ENCODE data around the gene TMEM239.
"Not testable (repeated sequence)": the region's sequence is repeated elsewhere in the genome, so short reads cannot be mapped to it uniquely, and the experiment has no call there.

The TMEM239 gene

GRCh38 chr20:2799688-2800520 is 16.3 kb upstream of the TMEM239 start:
- DNase-seq (ENCODE audit: low read depth in 3 of 3, low spot score in 1 of 3): no peak

DNA sequence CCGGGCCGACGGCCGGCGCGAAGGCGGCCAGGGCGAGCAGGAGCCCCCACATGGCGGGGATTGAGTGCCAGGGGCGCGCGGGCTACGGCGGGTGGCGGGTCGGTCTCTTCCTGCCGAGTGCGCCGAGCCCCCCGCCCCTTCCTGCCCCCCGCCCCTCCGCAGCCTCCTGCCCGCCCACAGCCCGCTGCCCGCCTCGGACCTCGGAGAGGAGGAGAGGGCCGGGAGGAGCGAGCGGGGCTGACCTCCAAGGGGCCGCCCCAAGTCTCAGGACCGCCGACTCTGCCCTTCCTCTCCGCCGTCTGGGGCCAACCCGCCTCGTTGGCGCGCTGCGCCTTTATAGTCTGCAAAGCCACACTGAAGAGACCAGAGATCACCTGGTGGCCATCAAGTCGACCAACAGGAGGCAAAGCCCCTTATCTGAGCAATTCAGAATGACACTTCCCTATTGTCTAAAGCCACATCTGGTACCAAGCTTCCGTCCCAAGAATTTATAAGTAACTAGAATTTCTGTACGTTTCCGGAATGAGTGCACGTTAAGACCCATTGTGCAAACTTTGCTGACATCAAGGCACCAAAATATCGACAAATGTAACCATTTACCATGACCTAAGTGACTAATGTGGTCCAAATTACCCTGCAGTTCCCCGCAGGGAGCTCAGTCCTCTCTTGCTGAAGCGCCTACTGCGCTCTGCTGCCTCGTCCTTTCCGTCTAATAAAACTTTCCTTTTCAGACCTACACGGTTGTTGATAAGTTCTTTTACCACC is 15.5 kb upstream of the TMEM239 start, which contains the start of gene CPXM1:
CPXM1 (minus strand) TSS at position 107 of the 765 bp plus-strand sequence; CDS start at position 52, 55 bp downstream.
- DNase-seq (ENCODE audit: low read depth in 3 of 3, low spot score in 1 of 3): no peak

GRCh38 chr20:2801286-2801728 is 14.9 kb upstream of the TMEM239 start:
- no peak for DNase-seq (ENCODE audit: low read depth in 3 of 3, low spot score in 1 of 3)

GRCh38 chr20:2804041-2804828 is 11.9 kb upstream of the TMEM239 start:
- no peak for DNase-seq (ENCODE audit: low read depth in 3 of 3, low spot score in 1 of 3)

GRCh38 chr20:2804852-2805688 is 11.1 kb upstream of the TMEM239 start:
- no peak for DNase-seq (ENCODE audit: low read depth in 3 of 3, low spot score in 1 of 3)

DNA sequence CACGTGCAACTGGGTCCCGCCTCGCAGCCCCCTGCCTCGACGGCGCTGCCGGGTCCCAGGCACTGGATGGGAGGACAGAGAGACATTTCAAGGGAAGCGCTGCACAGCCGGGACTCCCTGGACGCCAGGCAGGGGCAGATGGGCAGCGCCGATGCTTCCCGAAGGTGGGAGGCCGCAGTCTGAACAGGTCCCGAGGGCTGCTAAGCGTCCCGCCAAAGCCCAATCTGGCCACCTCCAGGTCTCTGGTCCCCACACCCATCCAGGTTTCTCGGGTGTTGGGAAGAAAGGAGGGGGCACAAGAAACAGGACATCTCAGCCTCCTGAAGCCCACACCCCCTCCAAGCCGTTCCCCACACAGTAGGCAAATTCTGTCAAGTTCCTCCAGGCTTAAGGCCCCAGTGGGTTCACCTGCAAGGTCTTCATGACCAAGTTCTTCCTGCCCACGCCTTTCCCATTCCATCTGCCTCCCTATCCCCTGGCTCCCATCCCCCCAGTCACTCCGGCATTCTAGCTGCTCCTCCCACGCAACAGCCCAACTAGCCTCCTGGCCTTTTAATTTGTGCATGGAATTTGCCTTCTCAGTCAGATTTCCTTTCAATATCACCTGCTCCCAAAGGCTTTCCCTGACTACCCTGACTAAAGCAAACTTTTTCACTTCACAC is 10.3 kb upstream of the TMEM239 start:
- no peak for DNase-seq (ENCODE audit: low read depth in 3 of 3, low spot score in 1 of 3)

- no peak for DNase-seq (ENCODE audit: low read depth in 3 of 3, low spot score in 1 of 3)
Observed at GRCh38 chr20:2806351-2806701, 9.8 kb upstream of the TMEM239 start.

- no peak for DNase-seq (ENCODE audit: low read depth in 3 of 3, low spot score in 1 of 3)
Observed at GRCh38 chr20:2807019-2807418, 9.1 kb upstream of the TMEM239 start.

DNA sequence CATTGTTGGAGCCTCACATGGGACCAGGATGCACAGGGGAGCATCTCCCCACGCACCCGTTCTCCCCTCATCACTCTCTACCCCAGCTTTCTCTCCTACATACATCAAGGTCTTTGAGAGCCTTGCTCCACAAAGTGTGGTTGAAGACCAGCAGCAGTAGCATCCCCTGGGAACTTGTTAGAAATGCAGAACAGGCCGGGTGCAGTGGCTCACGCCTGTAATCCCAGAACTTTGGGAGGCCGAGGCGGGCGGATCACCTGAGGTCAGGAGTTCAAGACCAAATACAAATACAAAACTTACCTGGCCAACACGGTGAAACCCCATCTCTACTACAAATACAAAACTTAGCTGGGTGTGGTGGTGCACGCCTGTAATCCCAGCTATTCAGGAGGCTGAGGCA is 8.2 kb upstream of the TMEM239 start:
- DNase-seq (ENCODE audit: low read depth in 3 of 3, low spot score in 1 of 3): not testable (repeated sequence)

- DNase-seq (ENCODE audit: low read depth in 3 of 3, low spot score in 1 of 3): no peak
Observed at GRCh38 chr20:2809690-2810089, 6.5 kb upstream of the TMEM239 start.

DNA sequence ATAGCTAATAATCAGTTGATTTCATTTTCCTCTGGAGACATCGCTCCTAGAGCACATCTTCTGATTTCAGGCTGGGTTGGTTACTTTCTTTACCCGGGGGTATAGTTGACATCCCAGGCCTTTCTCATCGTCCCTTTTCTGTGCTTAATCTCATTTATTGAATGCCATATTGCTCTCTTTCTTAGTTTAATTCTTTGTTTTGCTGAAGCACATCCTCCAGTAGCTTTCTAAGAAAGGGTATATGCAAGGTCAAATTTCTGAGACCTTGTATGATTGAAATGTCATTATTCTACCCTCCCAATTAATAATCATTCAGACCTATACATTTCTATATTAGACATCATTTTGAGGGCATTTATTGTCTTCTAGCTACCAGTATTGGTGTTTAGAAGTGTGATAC is 4.0 kb upstream of the TMEM239 start:
- DNase-seq (ENCODE audit: low read depth in 3 of 3, low spot score in 1 of 3): no peak

GRCh38 chr20:2814076-2814475 is 2.1 kb upstream of the TMEM239 start:
- DNase-seq (ENCODE audit: low read depth in 3 of 3, low spot score in 1 of 3): no peak

- no peak for DNase-seq (ENCODE audit: low read depth in 3 of 3, low spot score in 1 of 3)
Observed at GRCh38 chr20:2814587-2815051, 1.5 kb upstream of the TMEM239 start, which contains the start of gene C20orf141. Gene C20orf141 (plus strand): TSS chr20:2814987. CDS start chr20:2815185, 198 bp downstream.

GRCh38 chr20:2815242-2815900 is 793 bp upstream of the TMEM239 start:
- no peak for DNase-seq (ENCODE audit: low read depth in 3 of 3, low spot score in 1 of 3)

DNA sequence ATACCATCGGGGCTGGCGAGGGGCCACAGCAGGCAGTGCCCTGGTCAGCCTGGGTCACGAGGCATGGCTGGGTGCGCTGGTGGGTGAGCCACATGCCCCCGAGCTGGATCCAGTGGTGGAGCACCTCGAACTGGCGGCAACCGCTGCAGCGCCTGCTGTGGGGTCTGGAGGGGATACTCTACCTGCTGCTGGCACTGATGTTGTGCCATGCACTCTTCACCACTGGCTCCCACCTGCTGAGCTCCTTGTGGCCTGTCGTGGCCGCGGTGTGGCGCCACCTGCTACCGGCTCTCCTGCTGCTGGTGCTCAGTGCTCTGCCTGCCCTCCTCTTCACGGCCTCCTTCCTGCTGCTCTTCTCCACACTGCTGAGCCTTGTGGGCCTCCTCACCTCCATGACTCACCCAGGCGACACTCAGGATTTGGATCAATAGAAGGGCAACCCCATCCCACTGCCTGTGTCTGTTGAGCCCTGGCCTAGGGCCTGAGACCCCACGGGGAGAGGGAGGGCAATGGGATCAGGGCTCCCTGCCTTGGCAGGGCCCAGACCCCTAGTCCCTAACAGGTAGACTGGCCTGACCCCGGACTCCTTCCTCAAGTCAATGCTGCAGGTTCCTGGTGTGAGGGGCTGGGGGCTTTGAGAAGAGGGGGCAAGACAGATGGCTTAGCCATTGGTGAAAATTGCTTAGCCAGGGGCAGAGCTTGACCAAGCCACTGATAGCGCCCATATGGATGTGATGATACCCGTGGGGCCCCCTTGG is 598 bp downstream of the TMEM239 start:
- DNase-seq (ENCODE audit: low read depth in 3 of 3, low spot score in 1 of 3): no peak

DNA sequence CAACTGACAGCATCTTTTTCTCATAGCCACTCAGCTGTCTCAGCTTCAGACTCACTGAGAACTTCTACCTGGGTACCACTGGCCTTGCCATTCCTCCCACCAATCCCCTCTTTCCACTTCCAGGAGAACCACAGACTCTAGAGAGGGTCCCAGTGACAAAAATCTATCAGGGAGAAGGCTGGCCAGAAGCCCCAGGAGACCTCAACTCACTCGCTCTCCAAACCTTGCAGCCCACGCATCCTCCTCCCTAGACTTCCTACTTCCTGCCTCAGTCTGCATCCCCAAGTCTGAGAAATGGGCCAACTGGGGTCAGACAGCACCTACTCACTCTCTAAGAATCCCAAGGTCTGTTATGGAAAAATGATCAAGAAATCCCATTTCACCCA is 1.2 kb downstream of the TMEM239 start:
- DNase-seq (ENCODE audit: low read depth in 3 of 3, low spot score in 1 of 3): no peak

DNA sequence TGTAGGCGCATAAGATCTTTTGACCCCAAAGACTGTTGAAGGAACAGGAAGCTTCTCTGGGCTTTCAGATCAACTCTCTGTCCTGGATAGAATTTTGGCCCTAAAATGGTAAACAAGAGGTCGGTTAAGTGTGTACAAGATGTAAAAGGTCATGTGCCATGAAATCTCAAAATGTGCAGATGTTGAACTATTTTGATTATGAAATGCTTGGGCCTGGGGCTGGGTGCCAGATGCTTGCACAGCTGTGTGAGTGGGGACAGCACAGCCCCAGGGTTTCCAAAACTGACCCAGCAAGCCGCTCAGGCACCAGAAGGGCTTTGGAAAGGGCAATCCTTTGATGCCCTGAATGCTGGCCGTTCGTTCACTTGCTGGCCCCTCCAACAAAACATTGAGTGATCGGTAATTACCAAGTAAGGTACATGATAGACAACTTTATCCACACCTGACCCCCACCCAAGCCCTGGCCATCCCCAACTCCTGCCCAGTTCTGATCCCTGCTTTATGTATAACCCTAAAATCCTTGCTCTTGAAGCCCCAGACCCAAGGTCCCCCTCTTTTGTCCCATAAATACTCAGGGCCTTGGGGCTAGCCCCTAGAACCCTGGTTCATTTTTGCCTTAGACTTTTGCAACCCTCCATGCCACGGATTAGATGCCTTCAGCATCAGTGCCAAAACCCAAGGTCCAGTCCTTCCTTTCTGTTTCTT is 1.9 kb downstream of the TMEM239 start:
- DNase-seq (ENCODE audit: low read depth in 3 of 3, low spot score in 1 of 3): no peak
